SK-N-SH (cell line): ENCODE data around the gene MAP3K5. TPM values are rescaled to one million over a fixed set of nuclear protein-coding genes. Genes with fewer than 3 reads are reported as not detected.

Experiments
- CTCF ChIA-PET: fragments of 300-600, 350-600 bp; formaldehyde crosslinking; extraction: SDS; loops from one replicate; lab custom pipeline; 2021; lab: Yijun Ruan, JAX
- POLR2A ChIA-PET: fragments of 350-600 bp; sonication (Branson Sonifier 250); formaldehyde crosslinking; extraction: SDS; loops from one replicate; lab custom pipeline; 2020; ENCODE audit warnings: antibody characterized with exemption, inconsistent platforms; lab: Yijun Ruan, JAX
- DNase-seq: peaks from one replicate; pipeline ENCODE4 v3.0.0; 2012
- H2AFZ ChIP-seq: fragments of 200-600 bp; sonication (generic); 2 replicates; pipeline ENCODE4 v1.8.1; 2016; ENCODE audit warnings: antibody characterized with exemption, mild to moderate bottlenecking, low read depth
- H3F3A ChIP-seq: fragments of 200-600 bp; sonication (generic); replicated peaks from 2 replicates; pipeline ENCODE3; 2016; ENCODE audit warnings: antibody characterized with exemption, mild to moderate bottlenecking; ENCODE audit not compliant: insufficient read depth
- H3K27ac ChIP-seq, 2 experiments: fragments of 200-500 bp in 1 of 2; fragments of 200-600 bp in 1 of 2; sonication (Bioruptor generic) in 1 of 2; sonication (generic), shearing (Covaris generic) in 1 of 2; 2 replicates each; pipeline versions ENCODE4 v1.5.1 to v1.6.1; 2014 to 2016; ENCODE audit warnings: low read depth in 2 of 2, inconsistent platforms in 1 of 2, low read length in 1 of 2, mild to moderate bottlenecking in 1 of 2, mixed read lengths in 1 of 2
- H3K27me3 ChIP-seq: fragments of 200-600 bp; sonication (generic), shearing (Covaris generic); 2 replicates; pipeline ENCODE4 v1.6.1; 2016; ENCODE audit warnings: mixed run types; ENCODE audit not compliant: insufficient read depth
- H3K36me3 ChIP-seq, 2 experiments: fragments of 200-500 bp in 1 of 2; fragments of 200-600 bp in 1 of 2; sonication (Bioruptor generic) in 1 of 2; sonication (generic) in 1 of 2; replicated peaks in 1 of 2; 2 replicates each; pipeline versions ENCODE3 to v1.5.1; 2014 to 2016; ENCODE audit warnings: low read length in 1 of 2, mild to moderate bottlenecking in 1 of 2; ENCODE audit not compliant: insufficient read depth in 2 of 2, control insufficient read depth in 1 of 2
- H3K4me1 ChIP-seq, 2 experiments: fragments of 200-500 bp in 1 of 2; fragments of 200-600 bp in 1 of 2; sonication (Bioruptor generic) in 1 of 2; sonication (generic), shearing (Covaris generic) in 1 of 2; 2 replicates each; pipeline versions ENCODE4 v1.5.1 to v1.6.1; 2014 to 2016; ENCODE audit warnings: low read depth in 1 of 2, low read length in 1 of 2, mixed run types in 1 of 2; ENCODE audit not compliant: insufficient read depth in 2 of 2, control insufficient read depth in 1 of 2
- H3K4me2 ChIP-seq: fragments of 200-600 bp; sonication (generic), shearing (Covaris generic); 2 replicates; pipeline ENCODE4 v1.6.1; 2017; ENCODE audit warnings: mixed run types
- H3K4me3 ChIP-seq, 2 experiments: fragments of 200-500 bp in 1 of 2; fragments of 200-600 bp in 1 of 2; sonication (Bioruptor generic) in 1 of 2; sonication (generic), shearing (Covaris generic) in 1 of 2; 2 replicates each; pipeline versions ENCODE4 v1.5.1 to v1.8.1; 2014 to 2016; ENCODE audit warnings: low read depth in 2 of 2, inconsistent platforms in 1 of 2, low read length in 1 of 2, mild to moderate bottlenecking in 1 of 2, mixed read lengths in 1 of 2, moderate library complexity in 1 of 2
- H3K79me2 ChIP-seq: fragments of 200-600 bp; sonication (generic); 2 replicates; pipeline ENCODE4 v1.8.1; 2017; ENCODE audit warnings: mild to moderate bottlenecking; ENCODE audit not compliant: insufficient read depth
- H3K9ac ChIP-seq: fragments of 200-600 bp; sonication (generic); 2 replicates; pipeline ENCODE4 v1.6.1; 2017; ENCODE audit warnings: mixed run types
- H3K9me2 ChIP-seq: fragments of 200-600 bp; sonication (generic); 2 replicates; pipeline ENCODE4 v1.6.1; 2017; ENCODE audit warnings: mixed run types
- H3K9me3 ChIP-seq: fragments of 200-600 bp; sonication (generic); 2 replicates; pipeline ENCODE4 v1.6.1; 2017; ENCODE audit warnings: mixed run types, mild to moderate bottlenecking, moderate library complexity
- H4K20me1 ChIP-seq: fragments of 200-600 bp; sonication (generic); 2 replicates; pipeline ENCODE4 v1.6.1; 2017; ENCODE audit warnings: mild to moderate bottlenecking, mixed run types; ENCODE audit not compliant: insufficient read depth
- FOXJ3 ChIP-seq: sonication (generic); formaldehyde crosslinking; IDR thresholded peaks from 2 replicates; pipeline ENCODE4 v1.5.1; 2020; ENCODE audit warnings: mild to moderate bottlenecking, missing genetic modification reagents
- MEF2A ChIP-seq: IDR thresholded peaks from 2 replicates; pipeline ENCODE4 v1.4.0; 2012; ENCODE audit warnings: low read depth, borderline replicate concordance
- NRF1 ChIP-seq: IDR thresholded peaks from 2 replicates; pipeline ENCODE4 v1.6.1; 2012; ENCODE audit warnings: low read depth, mild to moderate bottlenecking, low read length
- RCOR1 ChIP-seq: fragments of 150-350 bp; IDR thresholded peaks from 2 replicates; pipeline ENCODE4 v1.6.1; 2017; ENCODE audit warnings: antibody characterized with exemption, low read length
- RFX5 ChIP-seq: IDR thresholded peaks from 2 replicates; pipeline ENCODE4 v1.6.1; 2012; ENCODE audit warnings: mild to moderate bottlenecking, improper control_type of control experiment, low read length
- SIN3A ChIP-seq: IDR thresholded peaks from 2 replicates; pipeline ENCODE4 v1.6.1; 2012; ENCODE audit warnings: low read depth, mild to moderate bottlenecking, low read length, moderate library complexity, borderline replicate concordance
- SMC3 ChIP-seq: IDR thresholded peaks from 2 replicates; pipeline ENCODE4 v1.6.1; 2012; ENCODE audit warnings: low read depth, low read length, improper control_type of control experiment
- TCF12 ChIP-seq: IDR thresholded peaks from 2 replicates; pipeline ENCODE4 v1.4.0; 2012
- WGBS: methylation state at CpG from one replicate; pipeline ENCODE4 v1.1.6; 2017; ENCODE audit warnings: low lambda C conversion rate; 5-methylcytosine and 5-hydroxymethylcytosine counted together
- polyA plus RNA-seq, 3 experiments: library from polyadenylated mRNA; depleted of rRNA; stranded (reverse); fragments of >200 nt; gene quantifications; 2 replicates each; pipeline ENCODE4 v1.2.3, GENCODE V29; 2012
- TF ChIP-seq, protein P1 (sequence below): IDR thresholded peaks from 2 replicates; pipeline ENCODE4 v1.6.1; 2012; ENCODE audit warnings: mild to moderate bottlenecking, low read depth, low read length, moderate library complexity
- TF ChIP-seq, protein P2 (sequence below): IDR thresholded peaks from 2 replicates; pipeline ENCODE4 v1.4.0; 2012; ENCODE audit warnings: low read depth, borderline replicate concordance

Gene MAP3K5
- polyA plus RNA-seq, 1 of the 3 experiments (the other 2 are of a cell fraction): 1.4 TPM

DNA sequence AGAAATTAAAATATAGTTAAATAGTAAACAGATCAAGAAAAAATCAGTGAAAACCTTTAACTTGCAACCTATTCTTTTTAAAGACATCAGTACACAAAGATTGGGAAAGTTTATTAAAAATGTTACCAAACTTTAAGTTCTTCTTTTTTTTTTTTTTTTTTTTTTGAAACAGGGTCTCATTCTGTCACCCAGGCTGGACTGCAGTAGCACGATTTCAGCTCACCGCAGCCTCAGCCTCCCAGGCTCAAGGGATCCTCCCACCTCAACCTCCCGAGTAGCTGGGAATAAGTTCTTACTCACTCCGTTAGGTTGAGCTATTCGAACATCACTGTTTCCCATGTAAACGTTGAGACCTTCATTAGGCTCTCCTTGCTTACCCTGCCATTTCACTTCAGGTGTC lies 5.6 kb downstream of the MAP3K5 start (continued):
- TF ChIP-seq, protein P1, sequence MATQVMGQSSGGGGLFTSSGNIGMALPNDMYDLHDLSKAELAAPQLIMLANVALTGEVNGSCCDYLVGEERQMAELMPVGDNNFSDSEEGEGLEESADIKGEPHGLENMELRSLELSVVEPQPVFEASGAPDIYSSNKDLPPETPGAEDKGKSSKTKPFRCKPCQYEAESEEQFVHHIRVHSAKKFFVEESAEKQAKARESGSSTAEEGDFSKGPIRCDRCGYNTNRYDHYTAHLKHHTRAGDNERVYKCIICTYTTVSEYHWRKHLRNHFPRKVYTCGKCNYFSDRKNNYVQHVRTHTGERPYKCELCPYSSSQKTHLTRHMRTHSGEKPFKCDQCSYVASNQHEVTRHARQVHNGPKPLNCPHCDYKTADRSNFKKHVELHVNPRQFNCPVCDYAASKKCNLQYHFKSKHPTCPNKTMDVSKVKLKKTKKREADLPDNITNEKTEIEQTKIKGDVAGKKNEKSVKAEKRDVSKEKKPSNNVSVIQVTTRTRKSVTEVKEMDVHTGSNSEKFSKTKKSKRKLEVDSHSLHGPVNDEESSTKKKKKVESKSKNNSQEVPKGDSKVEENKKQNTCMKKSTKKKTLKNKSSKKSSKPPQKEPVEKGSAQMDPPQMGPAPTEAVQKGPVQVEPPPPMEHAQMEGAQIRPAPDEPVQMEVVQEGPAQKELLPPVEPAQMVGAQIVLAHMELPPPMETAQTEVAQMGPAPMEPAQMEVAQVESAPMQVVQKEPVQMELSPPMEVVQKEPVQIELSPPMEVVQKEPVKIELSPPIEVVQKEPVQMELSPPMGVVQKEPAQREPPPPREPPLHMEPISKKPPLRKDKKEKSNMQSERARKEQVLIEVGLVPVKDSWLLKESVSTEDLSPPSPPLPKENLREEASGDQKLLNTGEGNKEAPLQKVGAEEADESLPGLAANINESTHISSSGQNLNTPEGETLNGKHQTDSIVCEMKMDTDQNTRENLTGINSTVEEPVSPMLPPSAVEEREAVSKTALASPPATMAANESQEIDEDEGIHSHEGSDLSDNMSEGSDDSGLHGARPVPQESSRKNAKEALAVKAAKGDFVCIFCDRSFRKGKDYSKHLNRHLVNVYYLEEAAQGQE: no peak
- no peak for TF ChIP-seq MEF2A
- TF ChIP-seq, protein P2, sequence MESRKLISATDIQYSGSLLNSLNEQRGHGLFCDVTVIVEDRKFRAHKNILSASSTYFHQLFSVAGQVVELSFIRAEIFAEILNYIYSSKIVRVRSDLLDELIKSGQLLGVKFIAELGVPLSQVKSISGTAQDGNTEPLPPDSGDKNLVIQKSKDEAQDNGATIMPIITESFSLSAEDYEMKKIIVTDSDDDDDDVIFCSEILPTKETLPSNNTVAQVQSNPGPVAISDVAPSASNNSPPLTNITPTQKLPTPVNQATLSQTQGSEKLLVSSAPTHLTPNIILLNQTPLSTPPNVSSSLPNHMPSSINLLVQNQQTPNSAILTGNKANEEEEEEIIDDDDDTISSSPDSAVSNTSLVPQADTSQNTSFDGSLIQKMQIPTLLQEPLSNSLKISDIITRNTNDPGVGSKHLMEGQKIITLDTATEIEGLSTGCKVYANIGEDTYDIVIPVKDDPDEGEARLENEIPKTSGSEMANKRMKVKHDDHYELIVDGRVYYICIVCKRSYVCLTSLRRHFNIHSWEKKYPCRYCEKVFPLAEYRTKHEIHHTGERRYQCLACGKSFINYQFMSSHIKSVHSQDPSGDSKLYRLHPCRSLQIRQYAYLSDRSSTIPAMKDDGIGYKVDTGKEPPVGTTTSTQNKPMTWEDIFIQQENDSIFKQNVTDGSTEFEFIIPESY: no peak
- TF ChIP-seq, all 33 proteins: peak for 0

DNA sequence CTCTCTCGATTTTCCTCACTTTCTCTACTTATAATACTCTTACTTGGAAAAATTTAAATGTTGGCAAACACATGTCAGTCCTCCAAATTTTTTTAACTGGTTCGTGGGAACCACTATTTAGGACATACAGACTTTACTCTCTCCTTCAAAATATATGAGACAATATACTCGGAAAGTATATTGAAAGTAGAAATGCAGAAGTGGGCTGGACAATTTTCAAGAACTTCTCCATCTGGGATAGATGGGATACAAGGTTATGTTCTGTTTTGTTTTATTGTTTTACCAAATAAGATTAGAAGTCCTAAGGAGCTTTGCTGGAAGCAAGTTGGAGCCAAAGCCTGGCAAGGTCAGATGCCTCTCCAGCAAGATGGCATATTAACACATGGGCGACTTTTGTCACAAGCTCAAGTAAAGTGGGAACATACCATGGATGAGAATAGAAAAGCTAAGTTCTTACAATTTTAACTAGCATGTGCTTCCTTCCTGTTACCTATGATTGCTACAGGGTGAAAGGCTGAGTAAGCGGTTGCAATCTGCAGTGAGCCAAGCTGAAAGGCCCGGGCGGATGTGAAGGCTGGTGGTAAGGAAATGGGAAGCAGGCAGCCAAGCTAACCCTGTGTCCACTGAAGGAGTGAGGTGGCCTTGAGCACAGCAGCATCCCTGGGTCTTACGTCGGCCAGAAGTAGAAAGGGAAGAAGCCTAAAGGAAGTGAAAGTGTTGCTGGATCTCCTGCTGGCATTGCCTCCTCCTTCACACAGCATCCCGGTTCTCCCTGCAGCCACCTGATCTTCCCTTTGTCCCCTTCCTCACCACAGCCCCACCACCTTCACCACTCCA lies 7.1 kb downstream of the MAP3K5 start:
- Histone ChIP-seq H3K9me3 (no peaks in the 10 kb centered on the region), H3K79me2 (peaks cover 74% of the 10 kb centered on the region), H3K27me3 (no peaks in the 10 kb centered on the region), H3K9me2 (no peaks in the 10 kb centered on the region), H4K20me1 (no peaks in the 10 kb centered on the region), H3K4me3 (no peak overlapping the region), H3K9ac (no peak overlapping the region), H3K27ac (no peak overlapping the region), H3K4me2 (no peak overlapping the region), H2AFZ (no peak overlapping the region), H3K4me1 (peaks cover 5 to 13% of the 10 kb centered on the region in 2 experiments; a peak in 3 of 4 replicates), H3F3A (peaks cover 18% of the 10 kb centered on the region), H3K36me3 (no peaks in the 10 kb centered on the region)
- WGBS: 93% methylated on average over 10 of the region's 10 CpGs
- ChIA-PET POLR2A (no interaction called here), CTCF (interaction anchor here (11.4 kb wide), 1 partner anchor 141 kb away, joined by 214 read pairs; no protein-coding TSS in a partner anchor)
- DNase-seq: no peak
- TF ChIP-seq RFX5: no peak
- TF ChIP-seq, all 33 proteins: peak for 0

DNA sequence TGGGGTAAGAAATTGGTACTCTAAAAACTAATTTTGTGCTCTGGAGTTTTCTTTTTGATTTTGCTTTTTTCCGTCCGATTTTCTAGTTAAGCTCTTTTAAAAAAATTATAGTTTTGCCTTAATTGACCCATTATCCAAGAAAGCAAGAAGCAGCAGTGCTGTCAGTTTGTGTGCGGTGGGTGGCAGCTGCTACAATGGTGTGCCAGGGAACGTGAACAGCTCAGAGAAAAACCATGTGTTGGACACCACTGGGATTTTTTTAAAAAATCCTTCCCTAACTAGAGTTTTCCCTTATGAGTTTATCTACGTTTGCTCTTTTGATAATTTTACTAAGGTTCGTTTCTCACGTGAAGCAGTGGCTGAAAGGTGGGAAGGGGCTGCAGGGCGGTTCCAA lies 8.0 kb downstream of the MAP3K5 start:
- H3K9me2 ChIP-seq: no peaks in the 10 kb centered on the region
- H3K4me1 ChIP-seq: peaks cover 9 to 13% of the 10 kb centered on the region in 2 experiments; a peak in 3 of 4 replicates
- ChIA-PET POLR2A (no interaction called here), CTCF (interaction anchor here (1.0 to 1.4 kb wide), 2 partner anchors 8 to 140 kb away, joined by 5 to 6 read pairs; partner anchors contain the start of gene MAP3K5)
- H3K27ac ChIP-seq: no peak overlapping the region
- TF ChIP-seq RCOR1 (no peak), TCF12 (no peak), FOXJ3 (no peak), NRF1 (no peak), SIN3A (no peak), SMC3 (no peak)
- TF ChIP-seq, protein P2: no peak
- H3K4me2 ChIP-seq: no peak overlapping the region
- H3K36me3 ChIP-seq: no peaks in the 10 kb centered on the region
- H3K79me2 ChIP-seq: peaks cover 71% of the 10 kb centered on the region
- H3K9ac ChIP-seq: no peak overlapping the region
- H4K20me1 ChIP-seq: no peaks in the 10 kb centered on the region
- no peak overlapping the region for H3K4me3 ChIP-seq
- WGBS: 95% methylated on average over 8 of the region's 8 CpGs
- H3K27me3 ChIP-seq: no peaks in the 10 kb centered on the region
- no peaks in the 10 kb centered on the region for H3K9me3 ChIP-seq
- no peak for DNase-seq
- peaks cover 18% of the 10 kb centered on the region for H3F3A ChIP-seq
- no peak overlapping the region for H2AFZ ChIP-seq
